ENCODE results near the gene GDPD1. TPM values are rescaled to one million over a fixed set of nuclear protein-coding genes. Genes with fewer than 3 reads are reported as not detected.

GDPD1 gene
- total RNA-seq: 0.71 and 1.2 TPM in 2 replicates

DNA sequence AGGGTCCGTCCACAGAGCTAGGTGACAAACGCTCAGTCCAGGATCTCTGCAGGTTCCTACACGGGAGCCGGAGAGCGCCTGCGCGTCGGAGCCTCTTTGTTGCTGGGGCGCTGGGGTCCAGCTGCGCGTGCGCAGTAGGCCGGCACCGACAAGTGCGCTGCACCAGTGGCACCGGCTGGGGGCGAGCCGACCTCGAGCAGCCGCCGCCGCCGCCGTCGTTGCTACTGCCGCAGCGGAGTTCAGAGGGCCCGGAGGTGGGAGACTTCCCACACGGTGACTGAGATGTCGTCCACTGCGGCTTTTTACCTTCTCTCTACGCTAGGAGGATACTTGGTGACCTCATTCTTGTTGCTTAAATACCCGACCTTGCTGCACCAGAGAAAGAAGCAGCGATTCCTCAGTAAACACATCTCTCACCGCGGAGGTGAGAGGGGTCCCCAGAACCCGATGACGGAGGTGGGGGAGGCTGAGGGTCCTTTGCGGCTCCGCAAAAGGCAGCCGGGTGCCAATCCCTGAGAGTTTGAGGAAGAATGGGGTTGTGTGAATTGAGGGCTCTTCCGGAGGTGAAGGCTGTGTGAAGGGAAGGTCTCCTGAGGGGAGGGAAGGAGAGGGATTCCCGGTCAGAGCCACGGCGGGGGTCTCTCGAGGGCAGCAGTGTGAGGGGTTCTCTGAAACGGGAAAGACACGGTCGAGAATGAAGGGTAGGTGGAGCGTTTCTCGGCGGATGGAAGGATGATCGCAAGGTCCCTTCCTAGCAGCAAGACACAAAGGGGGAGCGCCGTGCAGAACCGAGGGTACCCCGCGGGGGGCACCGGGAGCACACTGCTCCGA, at the start of gene GDPD1:
TSS of gene GDPD1 (plus strand) at position 184 of the 831 bp plus-strand sequence. CDS start at position 283, 99 bp downstream.
- peaks cover 13% of the 10 kb centered on the region for H3K4me1 Mint-ChIP-seq
- TF ChIP-seq, protein P1, sequence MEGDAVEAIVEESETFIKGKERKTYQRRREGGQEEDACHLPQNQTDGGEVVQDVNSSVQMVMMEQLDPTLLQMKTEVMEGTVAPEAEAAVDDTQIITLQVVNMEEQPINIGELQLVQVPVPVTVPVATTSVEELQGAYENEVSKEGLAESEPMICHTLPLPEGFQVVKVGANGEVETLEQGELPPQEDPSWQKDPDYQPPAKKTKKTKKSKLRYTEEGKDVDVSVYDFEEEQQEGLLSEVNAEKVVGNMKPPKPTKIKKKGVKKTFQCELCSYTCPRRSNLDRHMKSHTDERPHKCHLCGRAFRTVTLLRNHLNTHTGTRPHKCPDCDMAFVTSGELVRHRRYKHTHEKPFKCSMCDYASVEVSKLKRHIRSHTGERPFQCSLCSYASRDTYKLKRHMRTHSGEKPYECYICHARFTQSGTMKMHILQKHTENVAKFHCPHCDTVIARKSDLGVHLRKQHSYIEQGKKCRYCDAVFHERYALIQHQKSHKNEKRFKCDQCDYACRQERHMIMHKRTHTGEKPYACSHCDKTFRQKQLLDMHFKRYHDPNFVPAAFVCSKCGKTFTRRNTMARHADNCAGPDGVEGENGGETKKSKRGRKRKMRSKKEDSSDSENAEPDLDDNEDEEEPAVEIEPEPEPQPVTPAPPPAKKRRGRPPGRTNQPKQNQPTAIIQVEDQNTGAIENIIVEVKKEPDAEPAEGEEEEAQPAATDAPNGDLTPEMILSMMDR (IDR thresholded peaks at IDR 0.05): no peak
- peak; percentile 99 for ATAC-seq (ENCODE audit: low read depth)
- ChIA-PET CTCF (interaction anchor here (0.6 to 0.9 kb wide), 2 partner anchors 9 to 26 kb away, joined by 3 to 4 read pairs; no protein-coding TSS in a partner anchor), POLR2A (interaction anchor here (0.7 to 2.2 kb wide), 4 partner anchors 11 to 589 kb away, joined by 3 to 27 read pairs (median 8); partner anchors contain the start of gene SMG8)
- no peaks in the 10 kb centered on the region for H3K27me3 Mint-ChIP-seq
- peak within 1 kb of the TSS; percentile 85 for H3K27ac Mint-ChIP-seq
- H3K4me3 Mint-ChIP-seq: peak within 1 kb of the TSS; percentile 94
- H3K9me3 Mint-ChIP-seq: no peaks in the 10 kb centered on the region
- intact Hi-C loops (cut with micrococcal nuclease): loop anchor here (1.0 to 10.0 kb wide), 8 partner anchors 10 to 1174 kb away; partner anchors contain the start of genes PRR11, SKA2, SMG8 and TRIM37
- H3K36me3 Mint-ChIP-seq (ENCODE audit: low read depth): peaks cover 6% of the 10 kb centered on the region
- DNase-seq: peak; percentile 95

DNA sequence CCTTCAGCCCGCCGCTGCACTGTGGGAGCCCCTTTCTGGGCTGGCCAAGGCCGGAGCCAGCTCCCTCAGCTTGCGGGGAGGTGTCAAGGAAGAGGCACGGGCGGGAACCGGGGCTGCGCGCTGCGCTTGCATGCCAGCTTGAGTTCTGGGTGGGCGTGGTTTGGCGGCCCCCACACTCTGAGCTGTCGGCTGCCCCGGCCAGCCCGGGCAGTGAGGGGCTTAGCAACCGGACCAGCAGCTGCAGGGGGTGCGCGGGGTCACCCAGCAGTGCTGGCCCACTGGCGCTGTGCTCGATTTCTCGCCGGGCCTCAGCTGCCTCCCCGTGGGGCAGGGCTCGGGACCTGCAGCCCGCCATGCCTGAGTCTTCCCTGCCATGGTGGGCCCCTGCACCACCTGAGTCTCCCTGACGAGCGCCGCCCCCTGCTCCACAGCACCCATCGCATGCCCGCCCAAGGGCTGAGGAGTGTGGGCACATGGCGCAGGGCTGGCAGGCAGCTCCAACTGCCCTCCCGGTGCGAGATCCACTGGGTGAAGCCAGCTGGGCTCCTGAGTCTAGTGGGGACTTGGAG, 47.8 kb upstream of the GDPD1 start:
- ChIA-PET CTCF (no interaction called here), POLR2A (no interaction called here)
- no peaks in the 10 kb centered on the region for H3K27me3 Mint-ChIP-seq
- TF ChIP-seq, protein P1 (IDR thresholded peaks at IDR 0.05): no peak
- DNase-seq (no peak), ATAC-seq (ENCODE audit: low read depth) (no peak)
- no peak overlapping the region for H3K4me3 Mint-ChIP-seq
- no peak overlapping the region for H3K27ac Mint-ChIP-seq
- H3K36me3 Mint-ChIP-seq (ENCODE audit: low read depth): no peaks in the 10 kb centered on the region
- intact Hi-C loops (cut with micrococcal nuclease): no loop called here
- no peaks in the 10 kb centered on the region for H3K9me3 Mint-ChIP-seq
- H3K4me1 Mint-ChIP-seq: peaks cover 4% of the 10 kb centered on the region

DNA sequence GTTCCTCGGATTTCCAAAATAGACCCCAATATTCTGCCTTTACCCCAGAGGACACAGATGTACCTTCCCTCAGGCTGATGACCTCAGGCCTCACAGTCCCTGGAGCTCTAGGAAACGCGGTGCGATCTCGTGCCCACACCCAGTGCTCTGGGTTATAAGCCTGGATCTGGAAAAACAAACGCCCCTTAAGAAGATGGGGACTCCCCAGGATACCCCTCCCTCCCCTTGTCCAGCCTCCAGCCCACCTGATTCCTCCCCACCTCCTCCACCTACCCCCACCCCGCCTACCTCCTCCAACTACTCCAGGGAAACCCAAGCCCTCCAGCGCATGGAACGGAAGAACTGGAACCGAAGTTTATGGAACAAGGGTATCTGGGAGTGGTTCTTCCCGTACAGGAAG, 45.6 kb upstream of the GDPD1 start:
- no peaks in the 10 kb centered on the region for H3K9me3 Mint-ChIP-seq
- TF ChIP-seq, protein P1 (IDR thresholded peaks at IDR 0.05): no peak
- no peak for DNase-seq
- ATAC-seq (ENCODE audit: low read depth): no peak
- H3K27ac Mint-ChIP-seq: no peak overlapping the region
- CTCF ChIA-PET: no interaction called here
- no peaks in the 10 kb centered on the region for H3K27me3 Mint-ChIP-seq
- no peaks in the 10 kb centered on the region for H3K36me3 Mint-ChIP-seq (ENCODE audit: low read depth)
- intact Hi-C loops (cut with micrococcal nuclease): no loop called here
- peaks cover 3% of the 10 kb centered on the region for H3K4me1 Mint-ChIP-seq
- no peak overlapping the region for H3K4me3 Mint-ChIP-seq
- POLR2A ChIA-PET: no interaction called here

GRCh38 chr17:59175076-59175475, 45.2 kb upstream of the GDPD1 start:
- Mint-ChIP-seq H3K4me3 (no peak overlapping the region), H3K9me3 (no peaks in the 10 kb centered on the region), H3K36me3 (ENCODE audit: low read depth) (no peaks in the 10 kb centered on the region), H3K4me1 (peaks cover 3% of the 10 kb centered on the region), H3K27me3 (no peaks in the 10 kb centered on the region), H3K27ac (no peak overlapping the region)
- TF ChIP-seq, protein P1 (IDR thresholded peaks at IDR 0.05): no peak
- DNase-seq (no peak), ATAC-seq (ENCODE audit: low read depth) (no peak)
- CTCF ChIA-PET: interaction anchor here (0.6 kb wide), 1 partner anchor 138 kb away, joined by 3 read pairs; no protein-coding TSS in a partner anchor
- intact Hi-C loops (cut with micrococcal nuclease): no loop called here
- POLR2A ChIA-PET: no interaction called here
